ENCODE measurements around the gene SEC22A.
"Not testable (repeated sequence)": the region's sequence is repeated elsewhere in the genome, so short reads cannot be mapped to it uniquely, and the experiment has no call there.

SEC22A gene

GRCh38 chr3:123218990-123219389 is 17.2 kb downstream of the SEC22A start:
- Histone ChIP-seq H3K4me3 (ENCODE audit: low read depth, low read length) (no peak overlapping the region), H3K36me3 (replicated peaks) (peaks cover 3% of the 10 kb centered on the region), H3K27ac (no peak overlapping the region), H3K27me3 (replicated peaks) (no peaks in the 10 kb centered on the region)
- no peak for DNase-seq
- no peak for TF ChIP-seq CTCF (IDR thresholded peaks at IDR 0.05; ENCODE audit: low read depth, low read length, missing control alignments)
- in situ Hi-C loops (cut with HindIII; ENCODE audit: low pct_ligation_motif_present, low sequenced_read_pairs), result no loop called here

DNA sequence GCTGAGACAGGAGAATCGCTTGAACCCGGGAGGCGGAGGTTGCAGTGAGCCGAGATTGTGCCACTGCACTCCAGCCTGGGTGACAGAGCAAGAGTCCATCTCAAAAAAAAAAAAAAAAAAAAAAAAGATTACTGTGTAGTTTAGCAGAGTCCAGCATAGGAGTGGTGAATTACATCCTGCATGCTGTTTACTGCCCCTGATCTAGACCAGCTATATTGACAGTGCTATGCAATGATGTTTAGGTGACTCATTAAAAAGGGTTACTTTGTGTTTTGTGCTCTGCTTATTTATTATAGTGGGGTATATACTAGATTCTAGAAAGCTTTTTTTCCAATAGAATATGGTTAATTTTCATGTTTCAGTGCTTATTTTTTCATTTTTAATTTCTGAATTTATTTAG is 19.6 kb downstream of the SEC22A start:
- H3K36me3 ChIP-seq (replicated peaks); H3K27me3 ChIP-seq (replicated peaks); H3K4me3 ChIP-seq (ENCODE audit: low read depth, low read length); H3K27ac ChIP-seq; DNase-seq; in situ Hi-C loops (cut with HindIII; ENCODE audit: low pct_ligation_motif_present, low sequenced_read_pairs): not testable (repeated sequence)

DNA sequence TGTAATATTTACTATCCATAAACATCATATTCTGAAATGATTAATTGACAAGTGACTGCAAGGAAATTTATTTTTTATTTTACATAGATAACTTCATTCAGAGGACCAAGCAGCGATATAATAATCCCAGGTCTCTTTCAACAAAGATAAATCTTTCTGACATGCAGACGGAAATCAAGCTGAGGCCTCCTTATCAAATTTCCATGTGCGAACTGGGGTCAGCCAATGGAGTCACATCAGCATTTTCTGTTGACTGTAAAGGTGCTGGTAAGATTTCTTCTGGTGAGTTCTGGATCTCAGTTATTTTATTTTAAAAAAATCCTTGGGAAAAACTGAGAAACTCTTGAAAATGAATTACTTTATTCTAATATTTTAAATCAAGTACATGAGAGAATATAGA is 23.3 kb downstream of the SEC22A start:
- TF ChIP-seq CTCF (IDR thresholded peaks at IDR 0.05; ENCODE audit: low read depth, low read length, missing control alignments), result no peak
- no peaks in the 10 kb centered on the region for H3K36me3 ChIP-seq (replicated peaks)
- no peaks in the 10 kb centered on the region for H3K27me3 ChIP-seq (replicated peaks)

DNA sequence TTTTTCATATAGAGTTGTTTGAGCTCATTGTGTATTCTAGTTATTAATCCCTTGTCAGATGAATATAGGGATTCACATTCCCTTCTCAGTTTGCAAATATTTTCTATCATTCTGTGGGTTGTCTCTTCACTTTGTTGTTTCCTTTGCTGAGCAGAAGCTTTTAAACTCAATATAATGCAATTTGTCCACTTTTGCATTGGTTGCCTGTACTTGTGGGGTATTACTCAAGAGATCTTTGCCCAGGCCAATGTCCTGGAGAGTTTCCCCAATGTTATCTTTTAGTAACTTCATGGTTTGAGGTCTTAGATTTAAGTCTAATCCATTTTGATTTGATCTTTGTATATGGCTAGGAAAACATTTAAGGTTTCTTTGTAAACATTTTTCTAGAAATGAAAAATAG is 24.8 kb downstream of the SEC22A start:
- Histone ChIP-seq H3K4me3 (ENCODE audit: low read depth, low read length) (no peak overlapping the region), H3K27ac (no peak overlapping the region), H3K36me3 (replicated peaks) (no peaks in the 10 kb centered on the region), H3K27me3 (replicated peaks) (no peaks in the 10 kb centered on the region)
- TF ChIP-seq CTCF (IDR thresholded peaks at IDR 0.05; ENCODE audit: low read depth, low read length, missing control alignments), result no peak
- DNase-seq, result no peak
- in situ Hi-C loops (cut with HindIII; ENCODE audit: low pct_ligation_motif_present, low sequenced_read_pairs), result no loop called here

More for the DNA sequence above, 23.3 kb downstream of the SEC22A start:
- no peak overlapping the region for H3K27ac ChIP-seq
- in situ Hi-C loops (cut with HindIII; ENCODE audit: low pct_ligation_motif_present, low sequenced_read_pairs), result no loop called here
- DNase-seq, result no peak
- H3K4me3 ChIP-seq (ENCODE audit: low read depth, low read length), result no peak overlapping the region

DNA sequence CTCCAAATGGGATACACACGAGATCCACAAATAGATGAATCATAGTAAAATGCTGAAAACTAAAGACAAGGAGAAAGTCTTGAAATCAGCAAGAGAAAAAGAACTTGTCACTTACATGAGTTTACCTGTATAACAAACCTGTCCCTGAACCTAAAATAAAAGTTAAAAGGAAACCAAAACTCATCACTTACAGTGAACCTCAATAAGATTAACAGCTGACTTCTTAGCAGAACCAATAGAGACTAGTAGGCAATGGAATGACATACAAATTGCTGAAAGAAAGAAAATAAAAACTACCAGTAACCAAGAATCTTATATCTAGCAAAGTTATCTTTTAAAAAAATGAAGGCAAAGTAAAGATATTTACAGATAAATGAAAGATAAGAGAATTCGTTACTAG is 27.4 kb downstream of the SEC22A start:
- no peaks in the 10 kb centered on the region for H3K27me3 ChIP-seq (replicated peaks)
- no peaks in the 10 kb centered on the region for H3K36me3 ChIP-seq (replicated peaks)
- no peak for DNase-seq
- H3K4me3 ChIP-seq (ENCODE audit: low read depth, low read length), result no peak overlapping the region
- TF ChIP-seq CTCF (IDR thresholded peaks at IDR 0.05; ENCODE audit: low read depth, low read length, missing control alignments), result no peak
- in situ Hi-C loops (cut with HindIII; ENCODE audit: low pct_ligation_motif_present, low sequenced_read_pairs), result no loop called here
- H3K27ac ChIP-seq, result no peak overlapping the region

- in situ Hi-C loops (cut with HindIII; ENCODE audit: low pct_ligation_motif_present, low sequenced_read_pairs), result no loop called here
- Histone ChIP-seq H3K27ac (no peak overlapping the region), H3K36me3 (replicated peaks) (no peaks in the 10 kb centered on the region), H3K4me3 (ENCODE audit: low read depth, low read length) (no peak overlapping the region), H3K27me3 (replicated peaks) (no peaks in the 10 kb centered on the region)
- no peak for TF ChIP-seq CTCF (IDR thresholded peaks at IDR 0.05; ENCODE audit: low read depth, low read length, missing control alignments)
- DNase-seq, result no peak
Measured at GRCh38 chr3:123236902-123237301, 35.2 kb downstream of the SEC22A start.

- DNase-seq; H3K4me3 ChIP-seq (ENCODE audit: low read depth, low read length); H3K27me3 ChIP-seq (replicated peaks); in situ Hi-C loops (cut with HindIII; ENCODE audit: low pct_ligation_motif_present, low sequenced_read_pairs); H3K27ac ChIP-seq; H3K36me3 ChIP-seq (replicated peaks): not testable (repeated sequence)
Measured at GRCh38 chr3:123239186-123239585, 37.4 kb downstream of the SEC22A start.

Measured in brain microvascular endothelial cell (primary cell).